ENCODE data around the gene ZMYND10.

ZMYND10 gene

DNA sequence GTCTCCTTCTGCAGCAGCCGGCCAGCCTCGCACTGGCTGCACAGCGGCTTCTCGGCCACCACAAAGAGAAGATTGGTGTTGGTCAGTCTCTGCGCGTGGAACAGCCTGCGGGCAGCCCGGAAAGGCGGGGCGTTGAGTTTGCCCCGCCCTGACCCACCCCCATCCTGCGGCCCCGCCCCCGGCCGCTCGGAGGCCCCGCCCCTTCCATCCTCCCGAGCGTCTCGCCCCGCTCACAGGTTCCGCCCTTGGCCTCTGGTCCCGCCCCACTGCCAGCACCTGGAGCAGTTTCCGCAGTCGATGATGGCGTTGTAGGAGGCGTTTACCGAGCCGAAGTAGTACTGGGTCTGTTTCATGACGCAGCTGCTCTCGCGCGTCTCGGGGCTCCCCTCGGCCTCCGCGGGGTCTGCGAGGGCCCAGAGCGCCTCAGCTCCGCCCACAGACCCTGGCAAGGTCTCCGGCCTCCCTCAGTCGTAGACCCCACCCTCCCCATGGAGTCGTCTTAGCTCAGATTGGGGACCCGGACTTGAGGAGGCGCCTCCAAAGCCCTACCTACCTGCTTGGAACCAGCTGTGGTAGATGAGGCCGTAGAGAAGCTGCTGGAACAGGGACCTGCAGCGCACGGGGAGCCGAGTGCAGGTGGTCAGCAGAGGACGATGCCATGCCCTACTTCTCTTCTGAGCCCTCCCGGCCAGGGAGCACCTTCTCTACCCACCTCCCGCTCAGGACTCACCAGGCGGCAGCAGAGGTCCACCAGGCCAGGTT, 19.7 kb upstream of the ZMYND10 start:
- TF ChIP-seq, protein P1, sequence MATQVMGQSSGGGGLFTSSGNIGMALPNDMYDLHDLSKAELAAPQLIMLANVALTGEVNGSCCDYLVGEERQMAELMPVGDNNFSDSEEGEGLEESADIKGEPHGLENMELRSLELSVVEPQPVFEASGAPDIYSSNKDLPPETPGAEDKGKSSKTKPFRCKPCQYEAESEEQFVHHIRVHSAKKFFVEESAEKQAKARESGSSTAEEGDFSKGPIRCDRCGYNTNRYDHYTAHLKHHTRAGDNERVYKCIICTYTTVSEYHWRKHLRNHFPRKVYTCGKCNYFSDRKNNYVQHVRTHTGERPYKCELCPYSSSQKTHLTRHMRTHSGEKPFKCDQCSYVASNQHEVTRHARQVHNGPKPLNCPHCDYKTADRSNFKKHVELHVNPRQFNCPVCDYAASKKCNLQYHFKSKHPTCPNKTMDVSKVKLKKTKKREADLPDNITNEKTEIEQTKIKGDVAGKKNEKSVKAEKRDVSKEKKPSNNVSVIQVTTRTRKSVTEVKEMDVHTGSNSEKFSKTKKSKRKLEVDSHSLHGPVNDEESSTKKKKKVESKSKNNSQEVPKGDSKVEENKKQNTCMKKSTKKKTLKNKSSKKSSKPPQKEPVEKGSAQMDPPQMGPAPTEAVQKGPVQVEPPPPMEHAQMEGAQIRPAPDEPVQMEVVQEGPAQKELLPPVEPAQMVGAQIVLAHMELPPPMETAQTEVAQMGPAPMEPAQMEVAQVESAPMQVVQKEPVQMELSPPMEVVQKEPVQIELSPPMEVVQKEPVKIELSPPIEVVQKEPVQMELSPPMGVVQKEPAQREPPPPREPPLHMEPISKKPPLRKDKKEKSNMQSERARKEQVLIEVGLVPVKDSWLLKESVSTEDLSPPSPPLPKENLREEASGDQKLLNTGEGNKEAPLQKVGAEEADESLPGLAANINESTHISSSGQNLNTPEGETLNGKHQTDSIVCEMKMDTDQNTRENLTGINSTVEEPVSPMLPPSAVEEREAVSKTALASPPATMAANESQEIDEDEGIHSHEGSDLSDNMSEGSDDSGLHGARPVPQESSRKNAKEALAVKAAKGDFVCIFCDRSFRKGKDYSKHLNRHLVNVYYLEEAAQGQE (IDR thresholded peaks at IDR 0.05; ENCODE audit: insufficient read depth in 1 of 2, low read depth in 2 of 2, low read length in 2 of 2), result no peak
- TF ChIP-seq TAF1 (IDR thresholded peaks at IDR 0.05; ENCODE audit: borderline replicate concordance, insufficient read depth, low read length), result no peak
- no peak for TF ChIP-seq FOXP2 (optimal IDR thresholded peaks at IDR 0.05; ENCODE audit: borderline replicate concordance, extremely low read depth, extremely low read length, insufficient read depth)
- no peak for TF ChIP-seq SIN3A (IDR thresholded peaks at IDR 0.05; ENCODE audit: borderline replicate concordance, insufficient read depth, low read length)
- TF ChIP-seq POLR2AphosphoS5 (IDR thresholded peaks at IDR 0.05; ENCODE audit: low read depth, low read length), result no peak

DNA sequence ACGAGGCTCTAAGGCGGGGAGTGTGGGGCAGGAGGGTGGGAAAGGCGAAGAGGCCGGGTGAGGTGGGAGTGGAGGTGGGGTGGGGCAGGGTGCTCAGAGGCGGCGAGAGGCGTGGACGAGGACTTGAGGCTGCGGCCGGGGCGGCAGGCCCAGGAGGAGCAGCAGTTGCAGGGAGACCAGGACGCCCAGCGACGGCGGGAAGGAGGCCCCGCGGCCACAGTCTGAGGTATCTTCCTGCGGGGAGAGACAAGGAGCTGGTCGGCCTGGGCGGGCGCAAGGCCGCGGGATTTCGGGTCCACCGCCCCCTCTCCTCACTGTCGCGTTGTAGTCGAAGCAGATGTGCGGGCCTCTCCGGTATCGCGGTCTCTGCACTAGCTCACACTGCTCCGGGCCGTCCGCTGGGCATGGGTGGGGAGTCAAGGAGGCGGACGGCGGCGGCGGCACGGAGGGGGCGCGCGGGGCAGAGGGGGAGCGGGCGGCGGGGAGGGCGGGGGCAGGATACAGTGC, 19.1 kb upstream of the ZMYND10 start:
- no peak for TF ChIP-seq FOXP2 (optimal IDR thresholded peaks at IDR 0.05; ENCODE audit: borderline replicate concordance, extremely low read depth, extremely low read length, insufficient read depth)
- no peak for TF ChIP-seq SIN3A (IDR thresholded peaks at IDR 0.05; ENCODE audit: borderline replicate concordance, insufficient read depth, low read length)
- no peak for TF ChIP-seq POLR2AphosphoS5 (IDR thresholded peaks at IDR 0.05; ENCODE audit: low read depth, low read length)
- TF ChIP-seq TAF1 (IDR thresholded peaks at IDR 0.05; ENCODE audit: borderline replicate concordance, insufficient read depth, low read length), result no peak
- TF ChIP-seq, protein P1 (IDR thresholded peaks at IDR 0.05; ENCODE audit: insufficient read depth in 1 of 2, low read depth in 2 of 2, low read length in 2 of 2), result no peak

DNA sequence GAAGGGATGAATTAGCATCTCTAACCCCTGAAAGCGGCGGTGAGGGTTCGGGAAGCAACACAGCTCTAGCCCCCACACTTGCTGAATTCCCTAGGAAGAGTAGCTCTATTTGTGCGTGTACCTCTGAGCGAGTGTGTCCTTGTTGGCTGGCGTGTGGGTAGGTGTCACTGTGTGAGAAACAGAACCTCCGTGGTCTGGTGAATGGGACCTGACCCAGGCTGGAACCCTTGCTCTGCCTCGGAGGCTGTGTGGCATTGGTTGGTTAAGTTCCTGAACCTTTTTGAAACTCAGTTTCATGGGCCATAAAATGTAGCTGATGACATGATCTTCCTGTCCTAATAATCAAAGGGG, 14.2 kb upstream of the ZMYND10 start:
- TF ChIP-seq FOXP2 (optimal IDR thresholded peaks at IDR 0.05; ENCODE audit: borderline replicate concordance, extremely low read depth, extremely low read length, insufficient read depth), result no peak
- TF ChIP-seq SIN3A (IDR thresholded peaks at IDR 0.05; ENCODE audit: borderline replicate concordance, insufficient read depth, low read length), result no peak
- TF ChIP-seq, protein P1 (IDR thresholded peaks at IDR 0.05; ENCODE audit: insufficient read depth in 1 of 2, low read depth in 2 of 2, low read length in 2 of 2), result no peak
- no peak for TF ChIP-seq TAF1 (IDR thresholded peaks at IDR 0.05; ENCODE audit: borderline replicate concordance, insufficient read depth, low read length)
- TF ChIP-seq POLR2AphosphoS5 (IDR thresholded peaks at IDR 0.05; ENCODE audit: low read depth, low read length), result no peak

DNA sequence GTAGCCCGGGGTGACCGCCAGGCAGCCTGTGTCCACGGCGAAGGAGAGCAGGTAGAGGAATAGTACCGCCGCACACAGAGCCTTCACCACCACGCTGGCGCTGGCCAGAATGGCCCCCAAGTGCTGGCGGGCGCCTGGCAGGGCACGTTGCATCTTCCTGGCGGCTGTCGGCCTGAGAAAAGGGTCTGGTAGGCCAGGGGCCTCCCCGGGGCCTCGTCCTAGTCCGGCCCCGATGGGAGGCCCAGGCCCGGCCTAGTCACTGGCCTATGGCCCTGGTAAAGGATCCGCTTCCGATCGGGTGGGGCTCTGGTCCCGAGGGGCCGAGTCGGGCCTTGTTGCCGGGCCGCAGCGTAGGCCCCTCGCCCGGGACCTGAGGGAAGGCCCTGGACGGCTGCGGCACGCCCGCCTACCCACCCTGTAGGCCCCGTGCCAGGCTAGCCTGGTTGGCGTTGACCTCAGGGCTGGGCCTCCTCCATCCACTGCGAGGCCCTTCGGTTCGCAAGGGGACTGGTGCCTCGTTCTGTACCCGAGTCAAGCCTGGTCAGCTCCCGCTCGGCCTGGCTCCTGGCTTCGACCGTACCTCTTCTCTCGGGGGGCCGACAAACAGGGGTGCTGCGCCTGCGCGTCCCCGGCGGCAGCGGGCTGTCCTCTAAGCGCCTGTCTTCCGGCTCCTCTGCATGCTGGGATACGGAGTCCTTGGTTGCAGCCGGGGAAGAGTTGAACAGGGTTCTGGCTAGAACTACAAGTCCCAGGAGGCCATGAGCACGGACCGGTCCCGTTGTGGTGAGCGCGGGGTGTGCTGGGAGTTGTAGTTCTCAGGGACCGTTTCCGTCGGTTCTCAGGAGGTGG, 13.6 kb upstream of the ZMYND10 start, which contains the start of gene TMEM115:
TMEM115 (minus strand) TSS at position 611 of the 849 bp plus-strand sequence; CDS start at position 153, 458 bp downstream.
- TF ChIP-seq TAF1 (IDR thresholded peaks at IDR 0.05; ENCODE audit: borderline replicate concordance, insufficient read depth, low read length) (peak; percentile 50; the same call in 1 of the 2 replicates), SIN3A (IDR thresholded peaks at IDR 0.05; ENCODE audit: borderline replicate concordance, insufficient read depth, low read length) (no peak), POLR2AphosphoS5 (IDR thresholded peaks at IDR 0.05; ENCODE audit: low read depth, low read length) (peak; percentile 65), FOXP2 (optimal IDR thresholded peaks at IDR 0.05; ENCODE audit: borderline replicate concordance, extremely low read depth, extremely low read length, insufficient read depth) (no peak)
- TF ChIP-seq, protein P1 (IDR thresholded peaks at IDR 0.05; ENCODE audit: insufficient read depth in 1 of 2, low read depth in 2 of 2, low read length in 2 of 2), result no peak
